SH-SY5Y (cell line): ENCODE data around the gene ADAMTS18.

Experiments used
- GATA2 ChIP-seq: IDR thresholded peaks from 2 replicates; pipeline ENCODE4 v1.6.1; 2011; ENCODE audit warnings: mild to moderate bottlenecking, low read depth, low read length
- GATA3 ChIP-seq: IDR thresholded peaks from 2 replicates; pipeline ENCODE4 v1.6.1; 2011; ENCODE audit warnings: low read depth, mild to moderate bottlenecking, low read length, moderate library complexity

- TF ChIP-seq GATA2 (no peak), GATA3 (no peak)
Measured at GRCh38 chr16:77331043-77331442, 103.8 kb downstream of the ADAMTS18 start.
